Left ventricle myocardium inferior (tissue), 1 donor: ENCODE measurements around the gene CDH4. TPM values are rescaled to one million over a fixed set of nuclear protein-coding genes. Genes with fewer than 3 reads are reported as not detected.

Source experiments
- DNase-seq: peaks from one replicate; pipeline ENCODE4 v3.0.0-alpha.2; 2020
- H3K27ac ChIP-seq: fragments of 200-600 bp; replicated peaks from 2 replicates; pipeline ENCODE4 v1.8.0; 2021
- H3K27me3 ChIP-seq: fragments of 200-600 bp; 2 replicates; pipeline ENCODE4 v1.8.0; 2021; ENCODE audit warnings: low read depth
- H3K36me3 ChIP-seq: fragments of 200-600 bp; 2 replicates; pipeline ENCODE4 v1.8.0; 2021
- H3K4me1 ChIP-seq: fragments of 200-600 bp; 2 replicates; pipeline ENCODE4 v1.8.0; 2021
- H3K4me3 ChIP-seq: fragments of 200-600 bp; 2 replicates; pipeline ENCODE4 v1.8.0; 2021; ENCODE audit warnings: mild to moderate bottlenecking, moderate library complexity
- H3K9me3 ChIP-seq: fragments of 200-600 bp; replicated peaks from 2 replicates; pipeline ENCODE4 v1.8.0; 2021
- intact Hi-C: fragments of 100-400 bp; cut with micrococcal nuclease; formaldehyde crosslinking; loops from one replicate; pipeline ENCODE4 v1.11.0; 2022
- total RNA-seq: library from RNA; stranded (reverse); fragmentation: NEBNext Ultra II Directional; extraction: Animal tissue kit (Norgen Biotek cat#: 25700); gene quantifications from one replicate; pipeline ENCODE4 v1.2.1, GENCODE V29; 2021
- TF ChIP-seq, protein P1 (sequence below): fragments of 200-600 bp; IDR thresholded peaks from 2 replicates; pipeline ENCODE4 v1.8.0; 2021; ENCODE audit warnings: antibody characterized with exemption, mild to moderate bottlenecking, borderline replicate concordance
- donor health status: DM: no; HTN: yes; CAD: no; lungs with severe emphysema.

Gene CDH4
- total RNA-seq, 1 donor from 2014 or later, result 0.05 TPM

DNA sequence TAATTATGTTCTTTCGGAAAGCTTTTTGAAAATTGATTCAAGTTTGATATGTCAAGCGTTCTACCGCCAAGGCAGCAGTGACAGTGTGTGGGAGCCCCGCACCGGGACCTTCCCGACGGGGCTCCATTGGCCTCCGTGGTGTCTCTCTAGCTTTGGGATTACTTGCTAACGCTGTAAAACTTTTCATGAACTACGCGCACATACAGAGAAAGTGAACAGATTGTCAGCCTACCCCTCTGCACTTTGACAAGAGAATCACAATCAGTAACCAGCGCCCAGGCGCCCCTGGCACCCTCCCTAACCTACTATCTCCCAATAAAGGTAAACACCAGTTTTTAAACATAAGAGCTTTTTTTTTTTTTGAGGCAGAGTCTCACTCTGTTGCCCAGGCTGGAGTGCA lies 274.8 kb downstream of the CDH4 start:
- Histone ChIP-seq H3K4me1 (no peaks in the 10 kb centered on the region), H3K27me3 (peaks cover 68% of the 10 kb centered on the region), H3K27ac (no peak overlapping the region), H3K4me3 (no peak overlapping the region), H3K36me3 (no peaks in the 10 kb centered on the region), H3K9me3 (no peaks in the 10 kb centered on the region)
- intact Hi-C loops, result no loop called here
- TF ChIP-seq, protein P1, sequence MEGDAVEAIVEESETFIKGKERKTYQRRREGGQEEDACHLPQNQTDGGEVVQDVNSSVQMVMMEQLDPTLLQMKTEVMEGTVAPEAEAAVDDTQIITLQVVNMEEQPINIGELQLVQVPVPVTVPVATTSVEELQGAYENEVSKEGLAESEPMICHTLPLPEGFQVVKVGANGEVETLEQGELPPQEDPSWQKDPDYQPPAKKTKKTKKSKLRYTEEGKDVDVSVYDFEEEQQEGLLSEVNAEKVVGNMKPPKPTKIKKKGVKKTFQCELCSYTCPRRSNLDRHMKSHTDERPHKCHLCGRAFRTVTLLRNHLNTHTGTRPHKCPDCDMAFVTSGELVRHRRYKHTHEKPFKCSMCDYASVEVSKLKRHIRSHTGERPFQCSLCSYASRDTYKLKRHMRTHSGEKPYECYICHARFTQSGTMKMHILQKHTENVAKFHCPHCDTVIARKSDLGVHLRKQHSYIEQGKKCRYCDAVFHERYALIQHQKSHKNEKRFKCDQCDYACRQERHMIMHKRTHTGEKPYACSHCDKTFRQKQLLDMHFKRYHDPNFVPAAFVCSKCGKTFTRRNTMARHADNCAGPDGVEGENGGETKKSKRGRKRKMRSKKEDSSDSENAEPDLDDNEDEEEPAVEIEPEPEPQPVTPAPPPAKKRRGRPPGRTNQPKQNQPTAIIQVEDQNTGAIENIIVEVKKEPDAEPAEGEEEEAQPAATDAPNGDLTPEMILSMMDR, result no peak
- no peak for DNase-seq

DNA sequence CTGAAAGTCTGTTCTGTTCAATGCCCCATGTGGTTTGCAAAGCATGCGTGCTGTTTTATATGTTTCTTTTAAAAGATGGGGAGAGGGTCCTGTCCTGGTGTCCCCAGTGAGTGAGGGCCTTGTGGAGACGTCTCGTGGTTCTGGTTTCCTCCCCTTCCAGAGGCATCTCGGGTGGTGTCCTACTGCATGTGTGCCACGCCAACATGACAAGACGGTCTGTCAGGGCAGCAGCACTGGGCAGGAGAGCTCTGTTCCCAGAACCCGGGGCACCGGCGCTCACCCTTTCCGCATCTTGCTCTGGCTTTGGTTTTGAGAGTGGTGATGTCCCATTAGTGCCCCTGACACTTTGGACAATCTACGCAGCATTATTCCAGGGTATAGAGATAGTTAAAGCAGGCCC lies 275.6 kb downstream of the CDH4 start:
- DNase-seq, result no peak
- H3K36me3 ChIP-seq, result no peaks in the 10 kb centered on the region
- H3K27ac ChIP-seq, result no peak overlapping the region
- H3K9me3 ChIP-seq, result no peaks in the 10 kb centered on the region
- intact Hi-C loops, result no loop called here
- H3K4me3 ChIP-seq, result no peak overlapping the region
- TF ChIP-seq, protein P1, result no peak
- H3K4me1 ChIP-seq, result no peaks in the 10 kb centered on the region
- peaks cover 61% of the 10 kb centered on the region for H3K27me3 ChIP-seq

DNA sequence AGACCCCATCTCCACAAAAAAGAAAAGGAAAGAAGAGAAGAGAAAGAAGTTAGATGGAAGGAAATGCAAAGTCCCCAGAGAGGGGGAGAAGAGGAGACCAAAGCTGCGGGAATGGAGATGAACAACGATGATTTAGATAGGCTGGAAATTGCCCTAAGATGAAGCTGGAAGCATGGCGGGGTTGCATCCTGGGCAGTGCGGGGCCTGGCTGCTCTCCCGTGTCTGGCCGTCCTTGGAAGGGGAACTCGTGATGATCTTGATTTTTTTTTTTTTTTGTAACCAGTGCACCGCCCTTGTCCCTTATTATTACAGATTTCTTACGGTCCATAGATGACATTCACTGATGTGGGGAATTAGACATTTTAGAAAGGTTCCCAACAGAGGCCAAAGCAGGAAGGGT lies 276.5 kb downstream of the CDH4 start:
- Histone ChIP-seq H3K27me3 (peaks cover 61% of the 10 kb centered on the region), H3K9me3 (no peaks in the 10 kb centered on the region), H3K4me3 (no peak overlapping the region), H3K36me3 (no peaks in the 10 kb centered on the region), H3K27ac (no peak overlapping the region), H3K4me1 (no peaks in the 10 kb centered on the region)
- DNase-seq, result no peak
- TF ChIP-seq, protein P1, result no peak
- intact Hi-C loops, result no loop called here

- Histone ChIP-seq H3K4me3 (no peak overlapping the region), H3K27me3 (peaks cover 61% of the 10 kb centered on the region), H3K27ac (no peak overlapping the region), H3K36me3 (no peaks in the 10 kb centered on the region), H3K4me1 (no peaks in the 10 kb centered on the region), H3K9me3 (no peaks in the 10 kb centered on the region)
- TF ChIP-seq, protein P1, result no peak
- DNase-seq, result no peak
- intact Hi-C loops, result no loop called here
Measured at GRCh38 chr20:61529354-61529753, 277.3 kb downstream of the CDH4 start.

DNA sequence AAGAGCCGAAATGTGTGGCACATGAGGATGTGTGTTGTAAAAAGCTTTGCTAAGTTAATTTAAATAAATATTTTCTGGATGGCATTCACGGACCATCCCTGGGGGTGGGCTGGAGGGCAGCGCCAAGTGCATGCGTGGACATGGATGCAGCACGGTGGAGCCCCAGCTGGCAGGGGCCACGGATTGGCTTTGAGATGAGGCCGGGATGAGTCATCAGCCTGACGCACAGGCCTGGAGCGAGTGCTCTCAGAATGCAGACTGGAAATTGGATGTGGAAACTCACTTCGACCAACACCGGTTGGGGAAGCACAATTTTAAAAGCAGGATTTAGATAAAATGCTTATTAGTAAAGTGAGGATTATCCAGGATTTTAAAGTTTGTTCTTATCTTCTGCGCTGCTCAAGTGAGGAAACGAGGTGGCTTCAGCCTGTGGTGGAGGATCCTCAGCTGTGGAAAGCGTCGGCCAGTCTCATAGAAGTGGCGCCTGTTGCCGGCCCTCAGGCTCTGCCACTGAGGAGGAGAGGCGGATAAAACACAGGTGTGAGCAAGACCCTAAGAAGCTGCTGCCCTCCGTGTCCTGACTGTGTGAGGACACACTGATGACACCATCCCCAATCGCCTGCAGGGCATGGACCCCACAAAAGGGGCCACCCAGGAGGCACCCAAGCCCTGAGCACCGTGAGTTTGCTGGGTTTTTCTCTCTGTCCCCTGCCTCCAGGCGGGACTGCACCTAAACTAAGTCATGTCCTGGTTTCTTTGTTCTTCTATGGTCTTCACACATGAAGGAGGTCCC lies 279.7 kb downstream of the CDH4 start:
- no peak for DNase-seq
- H3K27ac ChIP-seq, result no peak overlapping the region
- H3K36me3 ChIP-seq, result no peaks in the 10 kb centered on the region
- no peaks in the 10 kb centered on the region for H3K4me1 ChIP-seq
- intact Hi-C loops, result no loop called here
- TF ChIP-seq, protein P1, result no peak
- H3K4me3 ChIP-seq, result no peak overlapping the region
- peaks cover 58% of the 10 kb centered on the region for H3K27me3 ChIP-seq
- H3K9me3 ChIP-seq, result no peaks in the 10 kb centered on the region
